ENCODE measurements around the gene ING3. TPM values are rescaled to one million over a fixed set of nuclear protein-coding genes. Genes with fewer than 3 reads are reported as not detected.

The ING3 gene
- total RNA-seq, 1 experiment from 2014 or later: 12.6 TPM

GRCh38 chr7:120966961-120967360, 16.4 kb downstream of the ING3 start (continued):
- TF ChIP-seq SP1 (CRISPR knock-in tag; conservative IDR thresholded peaks at IDR 0.05) (no peak), USF1 (CRISPR knock-in tag; IDR thresholded peaks at IDR 0.05) (no peak), ZNF121 (CRISPR knock-in tag; IDR thresholded peaks at IDR 0.05) (no peak), SMAD3 (CRISPR knock-in tag; IDR thresholded peaks at IDR 0.05; ENCODE audit: borderline replicate concordance) (no peak), IRF1 (CRISPR knock-in tag; IDR thresholded peaks at IDR 0.05) (no peak)

- H3K27me3 Mint-ChIP-seq (ENCODE audit: low read depth): no peaks in the 10 kb centered on the region
- no peak for ATAC-seq
- ChIA-PET POLR2A (no interaction called here), CTCF (no interaction called here)
- DNase-seq (ENCODE audit: low spot score): no peak
- H3K36me3 Mint-ChIP-seq: peaks cover 25% of the 10 kb centered on the region
- H3K4me3 Mint-ChIP-seq: no peak overlapping the region
- TF ChIP-seq NR2C2 (CRISPR knock-in tag; IDR thresholded peaks at IDR 0.05) (no peak), MAX (CRISPR knock-in tag; IDR thresholded peaks at IDR 0.05) (no peak), TEAD1 (CRISPR knock-in tag; IDR thresholded peaks at IDR 0.05) (no peak), EMX1 (CRISPR knock-in tag; IDR thresholded peaks at IDR 0.05) (no peak)
- no peaks in the 10 kb centered on the region for H3K9me3 Mint-ChIP-seq
- no peaks in the 10 kb centered on the region for H3K4me1 Mint-ChIP-seq
- no peak overlapping the region for H3K27ac Mint-ChIP-seq
Observed at GRCh38 chr7:120973849-120974248, 23.3 kb downstream of the ING3 start.

- Mint-ChIP-seq H3K27ac (no peak overlapping the region), H3K4me3 (no peak overlapping the region), H3K36me3 (no peaks in the 10 kb centered on the region; the same call in 1 of the 2 replicates), H3K27me3 (ENCODE audit: low read depth) (no peaks in the 10 kb centered on the region), H3K4me1 (peaks cover 3% of the 10 kb centered on the region; the same call in 1 of the 2 replicates), H3K9me3 (no peaks in the 10 kb centered on the region)
- POLR2A ChIA-PET: no interaction called here
- ATAC-seq: no peak
- CTCF ChIA-PET: interaction anchor here (0.8 to 1.4 kb wide), 4 partner anchors 9 to 174 kb away, joined by 4 to 5 read pairs (median 4); partner anchors contain the start of gene CPED1
- TF ChIP-seq E2F1 (CRISPR knock-in tag; IDR thresholded peaks at IDR 0.05): no peak
- no peak for TF ChIP-seq HMGXB4 (CRISPR knock-in tag; IDR thresholded peaks at IDR 0.05)
- no peak for DNase-seq (ENCODE audit: low spot score)
Observed at GRCh38 chr7:120979765-120980499, 29.4 kb downstream of the ING3 start.

- Mint-ChIP-seq H3K27me3 (ENCODE audit: low read depth) (no peaks in the 10 kb centered on the region), H3K36me3 (no peaks in the 10 kb centered on the region), H3K9me3 (no peaks in the 10 kb centered on the region), H3K4me3 (no peak overlapping the region), H3K27ac (no peak overlapping the region), H3K4me1 (peaks cover 3% of the 10 kb centered on the region; the same call in 1 of the 2 replicates)
- POLR2A ChIA-PET: no interaction called here
- TF ChIP-seq PRDM15 (CRISPR knock-in tag; IDR thresholded peaks at IDR 0.05) (no peak), NR1H2 (CRISPR knock-in tag; IDR thresholded peaks at IDR 0.05) (no peak), SMAD3 (CRISPR knock-in tag; IDR thresholded peaks at IDR 0.05; ENCODE audit: borderline replicate concordance) (no peak), ZBTB21 (CRISPR knock-in tag; IDR thresholded peaks at IDR 0.05; ENCODE audit: borderline replicate concordance) (no peak), NR3C1 (CRISPR knock-in tag; conservative IDR thresholded peaks at IDR 0.05; ENCODE audit: low read depth) (no peak), ZNF396 (CRISPR knock-in tag; IDR thresholded peaks at IDR 0.05; ENCODE audit: borderline replicate concordance) (no peak), IRF1 (CRISPR knock-in tag; IDR thresholded peaks at IDR 0.05) (no peak)
- DNase-seq (ENCODE audit: low spot score): no peak
- CTCF ChIA-PET: no interaction called here
- no peak for ATAC-seq
Observed at GRCh38 chr7:120981117-120981516, 30.5 kb downstream of the ING3 start.
